Measurements from ENCODE around the gene RBMS3.

The RBMS3 gene

GRCh38 chr3:29557186-29557585 lies 276.3 kb downstream of the RBMS3 start:
- no peak overlapping the region for H2AK5ac ChIP-seq (ENCODE audit: low read length)
- no peaks in the 10 kb centered on the region for H3K79me2 ChIP-seq (ENCODE audit: control insufficient read depth, insufficient read depth, low read length, poor library complexity)
- WGBS (ENCODE audit: extremely low coverage, insufficient coverage, insufficient read length), result no CpG with 5 or more reads among the region's 2 CpGs

GRCh38 chr3:29557825-29558224 lies 277.0 kb downstream of the RBMS3 start:
- Histone ChIP-seq H4K8ac (ENCODE audit: low read depth, low read length) (no peak overlapping the region), H2AK5ac (ENCODE audit: low read length) (no peak overlapping the region), H2BK5ac (ENCODE audit: low read depth, low read length, poor library complexity) (no peak overlapping the region), H4K12ac (ENCODE audit: low read depth, low read length) (no peak overlapping the region), H2AFZ (ENCODE audit: insufficient read depth, low read length, poor library complexity) (no peak overlapping the region), H3K18ac (ENCODE audit: low read length) (no peak overlapping the region), H3K4me1 (ENCODE audit: control insufficient read depth in 1 of 2, insufficient read depth in 2 of 2, low read length in 2 of 2) (no peaks in the 10 kb centered on the region), H3K23ac (ENCODE audit: low read length) (no peak overlapping the region), H2BK120ac (ENCODE audit: insufficient read depth, low read length, poor library complexity) (no peak overlapping the region), H3K4me2 (ENCODE audit: low read length) (no peak overlapping the region), H3K14ac (ENCODE audit: low read length) (no peak overlapping the region), H3K79me1 (ENCODE audit: low read length) (no peaks in the 10 kb centered on the region), H3K9ac (ENCODE audit: low read length) (no peak overlapping the region), H4K91ac (ENCODE audit: low read depth, low read length) (no peak overlapping the region), H3K9me3 (ENCODE audit: insufficient read depth, low read depth, low read length) (no peaks in the 10 kb centered on the region), H3K36me3 (ENCODE audit: control insufficient read depth in 1 of 2, insufficient read depth in 2 of 2, low read length in 2 of 2) (no peaks in the 10 kb centered on the region), H3K4me3 (ENCODE audit: low read depth, low read length) (no peak overlapping the region), H3K27ac (ENCODE audit: low read depth, low read length) (no peak overlapping the region), H3K79me2 (ENCODE audit: control insufficient read depth, insufficient read depth, low read length, poor library complexity) (no peaks in the 10 kb centered on the region), H3K27me3 (ENCODE audit: insufficient read depth, low read length) (no peaks in the 10 kb centered on the region), H2BK12ac (ENCODE audit: low read length) (no peak overlapping the region), H3K4ac (ENCODE audit: low read depth, low read length) (no peak overlapping the region)
- DNase-seq, result no peak
- no CpG with 5 or more reads among the region's 2 CpGs for WGBS (ENCODE audit: extremely low coverage, insufficient coverage, insufficient read length)

More at GRCh38 chr3:29557186-29557585, 276.3 kb downstream of the RBMS3 start:
- Histone ChIP-seq H4K91ac (ENCODE audit: low read depth, low read length) (no peak overlapping the region), H2BK120ac (ENCODE audit: insufficient read depth, low read length, poor library complexity) (no peak overlapping the region), H3K23ac (ENCODE audit: low read length) (no peak overlapping the region), H3K4me3 (ENCODE audit: low read depth, low read length) (no peak overlapping the region), H3K4me2 (ENCODE audit: low read length) (no peak overlapping the region), H4K12ac (ENCODE audit: low read depth, low read length) (no peak overlapping the region), H3K9me3 (ENCODE audit: insufficient read depth, low read depth, low read length) (no peaks in the 10 kb centered on the region), H2BK5ac (ENCODE audit: low read depth, low read length, poor library complexity) (no peak overlapping the region), H3K27me3 (ENCODE audit: insufficient read depth, low read length) (no peaks in the 10 kb centered on the region), H4K8ac (ENCODE audit: low read depth, low read length) (no peak overlapping the region), H3K36me3 (ENCODE audit: control insufficient read depth in 1 of 2, insufficient read depth in 2 of 2, low read length in 2 of 2) (no peaks in the 10 kb centered on the region), H3K18ac (ENCODE audit: low read length) (no peak overlapping the region), H3K14ac (ENCODE audit: low read length) (no peak overlapping the region), H3K27ac (ENCODE audit: low read depth, low read length) (no peak overlapping the region), H3K4me1 (ENCODE audit: control insufficient read depth in 1 of 2, insufficient read depth in 2 of 2, low read length in 2 of 2) (no peaks in the 10 kb centered on the region), H2AFZ (ENCODE audit: insufficient read depth, low read length, poor library complexity) (no peak overlapping the region), H3K4ac (ENCODE audit: low read depth, low read length) (no peak overlapping the region), H2BK12ac (ENCODE audit: low read length) (no peak overlapping the region), H3K9ac (ENCODE audit: low read length) (no peak overlapping the region), H3K79me1 (ENCODE audit: low read length) (no peaks in the 10 kb centered on the region)
- peak in 1 of 2 donors; percentile 23 for DNase-seq

DNA sequence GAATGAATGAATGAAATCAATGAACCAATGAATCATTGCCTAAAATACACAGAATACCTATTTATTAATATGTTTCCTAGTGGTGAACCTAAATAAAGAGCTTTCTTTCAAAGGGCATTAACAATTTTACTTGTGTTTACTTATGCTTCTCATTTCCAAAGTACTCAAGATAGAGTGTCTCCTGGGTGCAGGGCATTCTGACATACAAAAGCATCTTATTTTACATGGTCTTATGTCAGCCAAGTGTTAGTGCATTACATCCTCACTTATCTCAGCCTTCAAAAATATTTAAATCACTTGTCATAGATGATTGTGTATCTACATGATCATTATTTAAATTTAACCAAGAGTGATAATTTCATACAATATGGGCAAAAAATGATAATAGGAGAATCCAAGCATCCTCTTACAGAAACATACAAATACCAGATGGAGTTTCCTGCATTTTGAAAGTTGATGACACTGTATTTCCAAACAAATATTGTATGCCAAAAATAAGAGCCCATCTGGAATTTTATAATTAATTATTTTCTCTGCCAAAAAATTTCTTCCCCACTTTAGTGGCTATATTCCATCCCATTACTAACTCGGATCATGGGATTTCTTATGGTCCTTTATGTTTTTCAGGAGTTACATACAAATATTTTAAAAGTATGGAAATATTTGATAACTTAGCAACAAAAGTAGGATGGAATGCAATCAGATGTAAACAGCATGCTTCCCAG lies 279.0 kb downstream of the RBMS3 start:
- WGBS (ENCODE audit: extremely low coverage, insufficient coverage, insufficient read length), result no CpG with 5 or more reads among the region's 1 CpG
- Histone ChIP-seq H2BK5ac (ENCODE audit: low read depth, low read length, poor library complexity) (no peak overlapping the region), H3K79me1 (ENCODE audit: low read length) (no peaks in the 10 kb centered on the region), H3K14ac (ENCODE audit: low read length) (no peak overlapping the region), H3K36me3 (ENCODE audit: control insufficient read depth in 1 of 2, insufficient read depth in 2 of 2, low read length in 2 of 2) (no peaks in the 10 kb centered on the region), H3K4me2 (ENCODE audit: low read length) (no peak overlapping the region), H2AFZ (ENCODE audit: insufficient read depth, low read length, poor library complexity) (no peak overlapping the region), H2BK12ac (ENCODE audit: low read length) (no peak overlapping the region), H4K12ac (ENCODE audit: low read depth, low read length) (no peak overlapping the region), H2BK120ac (ENCODE audit: insufficient read depth, low read length, poor library complexity) (no peak overlapping the region), H3K18ac (ENCODE audit: low read length) (no peak overlapping the region), H4K91ac (ENCODE audit: low read depth, low read length) (no peak overlapping the region), H3K9ac (ENCODE audit: low read length) (no peak overlapping the region), H3K27ac (ENCODE audit: low read depth, low read length) (no peak overlapping the region), H3K4me3 (ENCODE audit: low read depth, low read length) (no peak overlapping the region), H3K9me3 (ENCODE audit: insufficient read depth, low read depth, low read length) (no peaks in the 10 kb centered on the region), H2AK5ac (ENCODE audit: low read length) (no peak overlapping the region), H3K79me2 (ENCODE audit: control insufficient read depth, insufficient read depth, low read length, poor library complexity) (no peaks in the 10 kb centered on the region), H3K4ac (ENCODE audit: low read depth, low read length) (no peak overlapping the region), H4K8ac (ENCODE audit: low read depth, low read length) (no peak overlapping the region), H3K23ac (ENCODE audit: low read length) (no peak overlapping the region), H3K27me3 (ENCODE audit: insufficient read depth, low read length) (no peaks in the 10 kb centered on the region), H3K4me1 (ENCODE audit: control insufficient read depth in 1 of 2, insufficient read depth in 2 of 2, low read length in 2 of 2) (no peaks in the 10 kb centered on the region)
- DNase-seq, result no peak

GRCh38 chr3:29561651-29562149 lies 280.8 kb downstream of the RBMS3 start:
- no CpG with 5 or more reads among the region's 4 CpGs for WGBS (ENCODE audit: extremely low coverage, insufficient coverage, insufficient read length)
- no peak overlapping the region for H2AK5ac ChIP-seq (ENCODE audit: low read length)
- H3K36me3 ChIP-seq (ENCODE audit: control insufficient read depth in 1 of 2, insufficient read depth in 2 of 2, low read length in 2 of 2), result no peaks in the 10 kb centered on the region
- H3K9me3 ChIP-seq (ENCODE audit: insufficient read depth, low read depth, low read length), result no peaks in the 10 kb centered on the region
- no peak overlapping the region for H2BK12ac ChIP-seq (ENCODE audit: low read length)
- no peaks in the 10 kb centered on the region for H3K4me1 ChIP-seq (ENCODE audit: control insufficient read depth in 1 of 2, insufficient read depth in 2 of 2, low read length in 2 of 2)
- H3K23ac ChIP-seq (ENCODE audit: low read length), result no peak overlapping the region
- no peak overlapping the region for H4K12ac ChIP-seq (ENCODE audit: low read depth, low read length)
- no peak for DNase-seq
- H3K79me2 ChIP-seq (ENCODE audit: control insufficient read depth, insufficient read depth, low read length, poor library complexity), result no peaks in the 10 kb centered on the region
- H2AFZ ChIP-seq (ENCODE audit: insufficient read depth, low read length, poor library complexity), result no peak overlapping the region
- H3K79me1 ChIP-seq (ENCODE audit: low read length), result no peaks in the 10 kb centered on the region
- H3K4me2 ChIP-seq (ENCODE audit: low read length), result no peak overlapping the region
- H3K9ac ChIP-seq (ENCODE audit: low read length), result no peak overlapping the region
- no peak overlapping the region for H2BK5ac ChIP-seq (ENCODE audit: low read depth, low read length, poor library complexity)
- H3K4ac ChIP-seq (ENCODE audit: low read depth, low read length), result no peak overlapping the region
- H3K4me3 ChIP-seq (ENCODE audit: low read depth, low read length), result no peak overlapping the region
- no peak overlapping the region for H3K14ac ChIP-seq (ENCODE audit: low read length)
- no peak overlapping the region for H4K8ac ChIP-seq (ENCODE audit: low read depth, low read length)
- H2BK120ac ChIP-seq (ENCODE audit: insufficient read depth, low read length, poor library complexity), result no peak overlapping the region
- no peak overlapping the region for H3K18ac ChIP-seq (ENCODE audit: low read length)
- H4K91ac ChIP-seq (ENCODE audit: low read depth, low read length), result no peak overlapping the region
- no peak overlapping the region for H3K27ac ChIP-seq (ENCODE audit: low read depth, low read length)
- no peaks in the 10 kb centered on the region for H3K27me3 ChIP-seq (ENCODE audit: insufficient read depth, low read length)
